Measurements from ENCODE around the gene TTC6. TPM values are rescaled to one million over a fixed set of nuclear protein-coding genes. Genes with fewer than 3 reads are reported as not detected.

TTC6 gene
- total RNA-seq, 1 experiment from 2014 or later: 0.11 TPM

DNA sequence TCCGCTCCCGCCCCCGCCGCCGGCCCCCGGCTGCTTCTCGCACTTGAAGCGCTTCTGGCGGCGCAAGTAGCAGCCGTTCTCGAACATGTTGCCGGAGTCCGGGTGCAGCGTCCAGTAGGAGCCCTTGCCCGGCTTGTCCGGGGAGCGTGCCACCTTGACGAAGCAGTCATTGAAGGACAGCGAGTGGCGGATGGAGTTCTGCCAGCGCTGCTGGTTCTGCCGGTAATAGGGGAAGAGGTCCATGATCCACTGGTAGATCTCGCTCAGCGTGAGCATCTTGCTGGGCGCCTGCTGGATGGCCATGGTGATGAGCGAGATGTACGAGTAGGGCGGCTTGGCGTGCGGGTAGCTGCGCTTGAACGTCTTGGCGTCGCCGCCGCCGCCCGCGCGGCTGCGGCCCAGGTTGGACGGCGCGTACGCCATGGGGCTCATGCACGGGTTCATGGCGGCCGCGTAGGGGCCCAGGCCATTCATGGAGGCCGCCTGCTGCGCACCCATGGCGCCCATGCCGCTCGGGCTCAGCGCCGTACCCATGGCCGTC is 3.4 kb upstream of the TTC6 start:
- Histone ChIP-seq H3K4me1 (ENCODE audit: insufficient read depth, low read length, poor library complexity, severe bottlenecking) (peaks cover 12% of the 10 kb centered on the region), H3K36me3 (ENCODE audit: insufficient read depth, low read length, poor library complexity, severe bottlenecking) (no peaks in the 10 kb centered on the region), H3K9me3 (ENCODE audit: low read depth, low read length, poor library complexity, severe bottlenecking) (no peaks in the 10 kb centered on the region), H3K4me3 (ENCODE audit: low read depth, low read length, poor library complexity, severe bottlenecking) (peak overlapping the region; percentile 23), H3K27me3 (replicated peaks; ENCODE audit: insufficient read depth, low read depth, low read length, poor library complexity) (peaks cover 81% of the 10 kb centered on the region), H3K27ac (ENCODE audit: low read depth, low read length, poor library complexity, severe bottlenecking) (no peak overlapping the region)
- CTCF ChIA-PET: no interaction called here
- POLR2A ChIA-PET (ENCODE audit: low non-redundant PET): no interaction called here
- DNase-seq (ENCODE audit: low spot score): no peak
- BruUV-seq (replicated peaks): no TSS peak
- intact Hi-C loops (cut with micrococcal nuclease; ENCODE audit: unreplicated experiment): loop anchor here (5.0 kb wide), 1 partner anchor 280 kb away; no protein-coding TSS in a partner anchor
- TF ChIP-seq EZH2 (IDR thresholded peaks at IDR 0.05; ENCODE audit: borderline replicate concordance, low read depth, low read length, poor library complexity, severe bottlenecking): peak; percentile 45
- TF ChIP-seq, protein P1, sequence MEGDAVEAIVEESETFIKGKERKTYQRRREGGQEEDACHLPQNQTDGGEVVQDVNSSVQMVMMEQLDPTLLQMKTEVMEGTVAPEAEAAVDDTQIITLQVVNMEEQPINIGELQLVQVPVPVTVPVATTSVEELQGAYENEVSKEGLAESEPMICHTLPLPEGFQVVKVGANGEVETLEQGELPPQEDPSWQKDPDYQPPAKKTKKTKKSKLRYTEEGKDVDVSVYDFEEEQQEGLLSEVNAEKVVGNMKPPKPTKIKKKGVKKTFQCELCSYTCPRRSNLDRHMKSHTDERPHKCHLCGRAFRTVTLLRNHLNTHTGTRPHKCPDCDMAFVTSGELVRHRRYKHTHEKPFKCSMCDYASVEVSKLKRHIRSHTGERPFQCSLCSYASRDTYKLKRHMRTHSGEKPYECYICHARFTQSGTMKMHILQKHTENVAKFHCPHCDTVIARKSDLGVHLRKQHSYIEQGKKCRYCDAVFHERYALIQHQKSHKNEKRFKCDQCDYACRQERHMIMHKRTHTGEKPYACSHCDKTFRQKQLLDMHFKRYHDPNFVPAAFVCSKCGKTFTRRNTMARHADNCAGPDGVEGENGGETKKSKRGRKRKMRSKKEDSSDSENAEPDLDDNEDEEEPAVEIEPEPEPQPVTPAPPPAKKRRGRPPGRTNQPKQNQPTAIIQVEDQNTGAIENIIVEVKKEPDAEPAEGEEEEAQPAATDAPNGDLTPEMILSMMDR (conservative IDR thresholded peaks at IDR 0.05; ENCODE audit: low read depth, low read length): 0 out of 2 replicates have a peak, but pooled peaks have one; percentile 10

GRCh38 chr14:37592482-37593408 is 2.7 kb upstream of the TTC6 start:
- no peaks in the 10 kb centered on the region for H3K36me3 ChIP-seq (ENCODE audit: insufficient read depth, low read length, poor library complexity, severe bottlenecking)
- H3K27me3 ChIP-seq (replicated peaks; ENCODE audit: insufficient read depth, low read depth, low read length, poor library complexity): peaks cover 80% of the 10 kb centered on the region
- no peak overlapping the region for H3K27ac ChIP-seq (ENCODE audit: low read depth, low read length, poor library complexity, severe bottlenecking)
- no TSS peak for BruUV-seq (replicated peaks)
- no peak for TF ChIP-seq EZH2 (IDR thresholded peaks at IDR 0.05; ENCODE audit: borderline replicate concordance, low read depth, low read length, poor library complexity, severe bottlenecking)
- TF ChIP-seq, protein P1 (conservative IDR thresholded peaks at IDR 0.05; ENCODE audit: low read depth, low read length): no peak
- POLR2A ChIA-PET (ENCODE audit: low non-redundant PET): no interaction called here
- no peak overlapping the region for H3K4me3 ChIP-seq (ENCODE audit: low read depth, low read length, poor library complexity, severe bottlenecking)
- intact Hi-C loops (cut with micrococcal nuclease; ENCODE audit: unreplicated experiment): loop anchor here (5.0 kb wide), 1 partner anchor 280 kb away; no protein-coding TSS in a partner anchor
- peaks cover 12% of the 10 kb centered on the region for H3K4me1 ChIP-seq (ENCODE audit: insufficient read depth, low read length, poor library complexity, severe bottlenecking)
- CTCF ChIA-PET: no interaction called here
- no peak for DNase-seq (ENCODE audit: low spot score)
- H3K9me3 ChIP-seq (ENCODE audit: low read depth, low read length, poor library complexity, severe bottlenecking): no peaks in the 10 kb centered on the region

GRCh38 chr14:37593511-37594237 is 1.8 kb upstream of the TTC6 start:
- POLR2A ChIA-PET (ENCODE audit: low non-redundant PET): no interaction called here
- no peak for DNase-seq (ENCODE audit: low spot score)
- peak overlapping the region; percentile 68 for H3K4me3 ChIP-seq (ENCODE audit: low read depth, low read length, poor library complexity, severe bottlenecking)
- BruUV-seq (replicated peaks): TSS peak; percentile 54
- intact Hi-C loops (cut with micrococcal nuclease; ENCODE audit: unreplicated experiment): loop anchor here (1.0 to 5.0 kb wide), 2 partner anchors 279 to 347 kb away; no protein-coding TSS in a partner anchor
- no peaks in the 10 kb centered on the region for H3K36me3 ChIP-seq (ENCODE audit: insufficient read depth, low read length, poor library complexity, severe bottlenecking)
- H3K27me3 ChIP-seq (replicated peaks; ENCODE audit: insufficient read depth, low read depth, low read length, poor library complexity): peaks cover 72% of the 10 kb centered on the region
- TF ChIP-seq, protein P1 (conservative IDR thresholded peaks at IDR 0.05; ENCODE audit: low read depth, low read length): no peak
- no peak for TF ChIP-seq EZH2 (IDR thresholded peaks at IDR 0.05; ENCODE audit: borderline replicate concordance, low read depth, low read length, poor library complexity, severe bottlenecking)
- CTCF ChIA-PET: no interaction called here
- no peak overlapping the region for H3K27ac ChIP-seq (ENCODE audit: low read depth, low read length, poor library complexity, severe bottlenecking)
- H3K9me3 ChIP-seq (ENCODE audit: low read depth, low read length, poor library complexity, severe bottlenecking): no peaks in the 10 kb centered on the region
- H3K4me1 ChIP-seq (ENCODE audit: insufficient read depth, low read length, poor library complexity, severe bottlenecking): peaks cover 12% of the 10 kb centered on the region

All from A673 (cell line).